H9 (cell line): ENCODE results near the gene SPTLC3. TPM values are rescaled to one million over a fixed set of nuclear protein-coding genes. Genes with fewer than 3 reads are reported as not detected.

Experiments used
- DNase-seq: peaks from one replicate; pipeline ENCODE4 v3.0.0-alpha.2; 2017
- H2AFZ ChIP-seq: one replicate; pipeline ENCODE4 v1.6.1; 2013; ENCODE audit warnings: mild to moderate bottlenecking, low read length, control low read depth, moderate library complexity
- H2AK5ac ChIP-seq: 2 replicates; pipeline ENCODE4 v1.6.1; 2013; ENCODE audit warnings: low read length, control low read depth, mixed read lengths; ENCODE audit not compliant: insufficient read length
- H2BK120ac ChIP-seq: one replicate; pipeline ENCODE4 v1.6.1; 2013; ENCODE audit warnings: low read depth, mild to moderate bottlenecking, low read length, control low read depth, inconsistent platforms; ENCODE audit not compliant: poor library complexity, severe bottlenecking
- H2BK12ac ChIP-seq: 2 replicates; pipeline ENCODE4 v1.6.1; 2013; ENCODE audit warnings: low read length, control low read depth, mixed read lengths, low read depth; ENCODE audit not compliant: insufficient read length
- H2BK15ac ChIP-seq: 2 replicates; pipeline ENCODE4 v1.6.1; 2013; ENCODE audit warnings: low read depth, low read length, control low read depth
- H2BK20ac ChIP-seq: one replicate; pipeline ENCODE4 v1.6.1; 2013; ENCODE audit warnings: low read depth, mild to moderate bottlenecking, low read length, control low read depth, inconsistent platforms; ENCODE audit not compliant: poor library complexity, severe bottlenecking
- H2BK5ac ChIP-seq: 2 replicates; pipeline ENCODE4 v1.6.1; 2013; ENCODE audit warnings: low read length, control low read depth, mixed read lengths; ENCODE audit not compliant: insufficient read length
- H3K14ac ChIP-seq: 2 replicates; pipeline ENCODE4 v1.6.1; 2013; ENCODE audit warnings: low read length, control low read depth; ENCODE audit not compliant: insufficient read depth
- H3K18ac ChIP-seq: 2 replicates; pipeline ENCODE4 v1.6.1; 2013; ENCODE audit warnings: low read depth, mild to moderate bottlenecking, mixed read lengths, low read length, control low read depth; ENCODE audit not compliant: insufficient read length
- H3K23ac ChIP-seq: 2 replicates; pipeline ENCODE4 v1.6.1; 2013; ENCODE audit warnings: low read length, control low read depth, mixed read lengths, low read depth; ENCODE audit not compliant: insufficient read length
- H3K23me2 ChIP-seq: 2 replicates; pipeline ENCODE4 v1.6.1; 2013; ENCODE audit warnings: low read depth, mild to moderate bottlenecking, mixed read lengths, low read length, control low read depth; ENCODE audit not compliant: insufficient read length, poor library complexity, severe bottlenecking
- H3K27ac ChIP-seq: 2 replicates; pipeline ENCODE4 v1.5.1; 2013; ENCODE audit warnings: low read length, control low read depth, mixed read lengths, low read depth; ENCODE audit not compliant: insufficient read length
- H3K27me3 ChIP-seq: 2 replicates; pipeline ENCODE4 v1.6.1; 2013; ENCODE audit warnings: low read length, control low read depth, inconsistent platforms; ENCODE audit not compliant: insufficient read depth
- H3K4ac ChIP-seq: 2 replicates; pipeline ENCODE4 v1.6.1; 2013; ENCODE audit warnings: low read depth, mild to moderate bottlenecking, control low read depth, inconsistent platforms, low read length, moderate library complexity
- H3K4me1 ChIP-seq: 2 replicates; pipeline ENCODE4 v1.6.1; 2013; ENCODE audit warnings: low read length, control low read depth, inconsistent platforms; ENCODE audit not compliant: insufficient read depth
- H3K4me2 ChIP-seq: 2 replicates; pipeline ENCODE4 v1.6.1; 2013; ENCODE audit warnings: low read length, control low read depth, mixed read lengths; ENCODE audit not compliant: insufficient read length, insufficient read depth
- H3K56ac ChIP-seq: 2 replicates; pipeline ENCODE4 v1.6.1; 2013; ENCODE audit warnings: low read depth, mild to moderate bottlenecking, mixed read lengths, low read length, control low read depth; ENCODE audit not compliant: insufficient read length
- H3K79me1 ChIP-seq: 2 replicates; pipeline ENCODE4 v1.6.1; 2013; ENCODE audit warnings: low read depth, mild to moderate bottlenecking, moderate library complexity, low read length, control low read depth, inconsistent platforms; ENCODE audit not compliant: insufficient read depth, poor library complexity, severe bottlenecking
- H3K79me2 ChIP-seq: 2 replicates; pipeline ENCODE4 v1.6.1; 2013; ENCODE audit warnings: low read length, control low read depth, inconsistent platforms; ENCODE audit not compliant: insufficient read depth
- H3K9ac ChIP-seq: 2 replicates; pipeline ENCODE4 v1.6.1; 2013; ENCODE audit warnings: low read length, control low read depth, mixed read lengths; ENCODE audit not compliant: insufficient read length; ENCODE audit errors: extremely low read depth
- H3K9me3 ChIP-seq: one replicate; pipeline ENCODE4 v1.6.1; 2013; ENCODE audit warnings: low read depth, low read length, inconsistent platforms; ENCODE audit not compliant: control insufficient read depth
- H3T11ph ChIP-seq: one replicate; pipeline ENCODE4 v1.6.1; 2013; ENCODE audit warnings: mild to moderate bottlenecking, low read length, control low read depth, inconsistent platforms
- H4K20me1 ChIP-seq: one replicate; pipeline ENCODE4 v1.6.1; 2013; ENCODE audit not compliant: control insufficient read depth, insufficient read length, insufficient read depth
- H4K5ac ChIP-seq: 2 replicates; pipeline ENCODE4 v1.6.1; 2013; ENCODE audit warnings: low read depth, mild to moderate bottlenecking, mixed read lengths, low read length, control low read depth; ENCODE audit not compliant: insufficient read length
- H4K8ac ChIP-seq: replicated peaks from 2 replicates; pipeline ENCODE4 v1.6.1; 2013; ENCODE audit warnings: low read length, control low read depth, mixed read lengths, low read depth; ENCODE audit not compliant: insufficient read length
- H4K91ac ChIP-seq: 2 replicates; pipeline ENCODE4 v1.6.1; 2013; ENCODE audit warnings: low read depth, mild to moderate bottlenecking, moderate library complexity, mixed read lengths, low read length, control low read depth; ENCODE audit not compliant: insufficient read length
- H3K27ac Mint-ChIP-seq, 3 experiments: 2 replicates in 2 of 3; 3 replicates in 1 of 3; pipeline ENCODE4 v1.8.0; 2020 to 2021; ENCODE audit warnings: mixed read lengths in 3 of 3, mild to moderate bottlenecking in 1 of 3, moderate library complexity in 1 of 3
- H3K27me3 Mint-ChIP-seq: 2 replicates; pipeline ENCODE4 v1.8.0; 2021; ENCODE audit warnings: low read depth, mild to moderate bottlenecking, moderate library complexity, mixed read lengths
- H3K36me3 Mint-ChIP-seq, 3 experiments: 2 replicates in 2 of 3; 3 replicates in 1 of 3; pipeline ENCODE4 v1.8.0; 2020 to 2021; ENCODE audit warnings: low read depth in 3 of 3, mixed read lengths in 3 of 3; ENCODE audit not compliant: insufficient read depth in 1 of 3
- H3K4me1 Mint-ChIP-seq, 2 experiments: 2 replicates each; pipeline ENCODE4 v1.8.0; 2020; ENCODE audit warnings: mixed read lengths in 2 of 2
- H3K4me3 Mint-ChIP-seq, 2 experiments: 2 replicates in 1 of 2; 3 replicates in 1 of 2; pipeline ENCODE4 v1.8.0; 2020 to 2021; ENCODE audit warnings: mild to moderate bottlenecking in 2 of 2, mixed read lengths in 2 of 2, moderate library complexity in 1 of 2
- H3K9me3 Mint-ChIP-seq, 2 experiments: 2 replicates in 1 of 2; 3 replicates in 1 of 2; pipeline ENCODE4 v1.8.0; 2020; ENCODE audit warnings: mild to moderate bottlenecking in 2 of 2, mixed read lengths in 2 of 2, moderate library complexity in 1 of 2
- WGBS: extraction: QIAGEN DNeasy Blood & Tissue Kit; methylation state at CpG from one replicate; pipeline ENCODE4 v1.1.7; 2013; ENCODE audit warnings: missing lambda C conversion rate, low lambda C conversion rate, mixed read lengths; ENCODE audit not compliant: insufficient read length; ENCODE audit errors: extremely low coverage; 5-methylcytosine and 5-hydroxymethylcytosine counted together
- total RNA-seq: library from RNA; stranded (reverse); gene quantifications from 2 replicates; pipeline ENCODE4 v1.2.1, GENCODE V29; 2021
- TF ChIP-seq, protein P1 (sequence below): fragments of 200-600 bp; sonication (generic); conservative IDR thresholded peaks from 3 replicates; pipeline ENCODE4 v1.8.0; 2021; ENCODE audit warnings: antibody characterized with exemption, mild to moderate bottlenecking

The SPTLC3 gene
- total RNA-seq, 1 experiment from 2014 or later: 0.68 TPM

DNA sequence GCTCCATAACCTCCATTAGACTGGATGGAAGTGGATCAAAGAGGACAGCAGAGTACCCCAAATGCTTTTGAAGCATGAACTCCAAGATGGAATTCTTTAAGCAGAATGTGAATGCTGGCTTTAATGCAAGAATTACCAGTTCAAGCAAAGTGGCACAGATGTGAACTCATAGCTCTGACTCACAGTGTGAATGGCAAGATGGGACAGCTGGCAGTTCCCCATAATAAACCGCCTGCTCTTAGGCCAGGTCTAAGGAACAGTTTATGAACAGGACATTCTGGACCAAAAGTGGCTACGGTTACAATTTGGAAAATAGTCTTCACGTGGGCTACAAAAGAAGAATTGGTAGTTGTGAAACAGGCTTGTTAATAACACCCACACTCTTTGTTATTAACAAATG is 76.5 kb downstream of the SPTLC3 start:
- DNase-seq: no peak
- Histone ChIP-seq H3K18ac (no peak overlapping the region), H3K4ac (no peak overlapping the region), H4K91ac (no peak overlapping the region), H4K5ac (no peak overlapping the region), H3K56ac (no peak overlapping the region), H4K8ac (no peak overlapping the region), H2BK15ac (no peak overlapping the region), H2BK20ac (no peak overlapping the region), H2AK5ac (no peak overlapping the region), H3K9me3 (no peaks in the 10 kb centered on the region), H3K14ac (no peak overlapping the region), H3K23me2 (no peaks in the 10 kb centered on the region), H2BK5ac (no peak overlapping the region), H3K9ac (no peak overlapping the region), H3K79me2 (no peaks in the 10 kb centered on the region), H2BK120ac (no peak overlapping the region), H3K27me3 (no peaks in the 10 kb centered on the region), H3K4me2 (no peak overlapping the region), H3K27ac (no peak overlapping the region), H3K79me1 (no peaks in the 10 kb centered on the region), H3T11ph (no peak overlapping the region), H3K4me1 (no peaks in the 10 kb centered on the region), H2AFZ (no peak overlapping the region), H3K23ac (no peak overlapping the region), H2BK12ac (no peak overlapping the region), H4K20me1 (no peaks in the 10 kb centered on the region)
- Mint-ChIP-seq H3K4me3 (no peak overlapping the region), H3K27ac (no peak overlapping the region), H3K36me3 (no peaks in the 10 kb centered on the region), H3K9me3 (no peaks in the 10 kb centered on the region), H3K4me1 (no peaks in the 10 kb centered on the region), H3K27me3 (no peaks in the 10 kb centered on the region)
- TF ChIP-seq, protein P1, sequence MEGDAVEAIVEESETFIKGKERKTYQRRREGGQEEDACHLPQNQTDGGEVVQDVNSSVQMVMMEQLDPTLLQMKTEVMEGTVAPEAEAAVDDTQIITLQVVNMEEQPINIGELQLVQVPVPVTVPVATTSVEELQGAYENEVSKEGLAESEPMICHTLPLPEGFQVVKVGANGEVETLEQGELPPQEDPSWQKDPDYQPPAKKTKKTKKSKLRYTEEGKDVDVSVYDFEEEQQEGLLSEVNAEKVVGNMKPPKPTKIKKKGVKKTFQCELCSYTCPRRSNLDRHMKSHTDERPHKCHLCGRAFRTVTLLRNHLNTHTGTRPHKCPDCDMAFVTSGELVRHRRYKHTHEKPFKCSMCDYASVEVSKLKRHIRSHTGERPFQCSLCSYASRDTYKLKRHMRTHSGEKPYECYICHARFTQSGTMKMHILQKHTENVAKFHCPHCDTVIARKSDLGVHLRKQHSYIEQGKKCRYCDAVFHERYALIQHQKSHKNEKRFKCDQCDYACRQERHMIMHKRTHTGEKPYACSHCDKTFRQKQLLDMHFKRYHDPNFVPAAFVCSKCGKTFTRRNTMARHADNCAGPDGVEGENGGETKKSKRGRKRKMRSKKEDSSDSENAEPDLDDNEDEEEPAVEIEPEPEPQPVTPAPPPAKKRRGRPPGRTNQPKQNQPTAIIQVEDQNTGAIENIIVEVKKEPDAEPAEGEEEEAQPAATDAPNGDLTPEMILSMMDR: no peak
- WGBS: no CpG with 5 or more reads among the region's 3 CpGs
